ENCODE data around the gene WDR33.
A peak's percentile ranks its signal among the peaks of the same experiment; 100 is the strongest.

The WDR33 gene

DNA sequence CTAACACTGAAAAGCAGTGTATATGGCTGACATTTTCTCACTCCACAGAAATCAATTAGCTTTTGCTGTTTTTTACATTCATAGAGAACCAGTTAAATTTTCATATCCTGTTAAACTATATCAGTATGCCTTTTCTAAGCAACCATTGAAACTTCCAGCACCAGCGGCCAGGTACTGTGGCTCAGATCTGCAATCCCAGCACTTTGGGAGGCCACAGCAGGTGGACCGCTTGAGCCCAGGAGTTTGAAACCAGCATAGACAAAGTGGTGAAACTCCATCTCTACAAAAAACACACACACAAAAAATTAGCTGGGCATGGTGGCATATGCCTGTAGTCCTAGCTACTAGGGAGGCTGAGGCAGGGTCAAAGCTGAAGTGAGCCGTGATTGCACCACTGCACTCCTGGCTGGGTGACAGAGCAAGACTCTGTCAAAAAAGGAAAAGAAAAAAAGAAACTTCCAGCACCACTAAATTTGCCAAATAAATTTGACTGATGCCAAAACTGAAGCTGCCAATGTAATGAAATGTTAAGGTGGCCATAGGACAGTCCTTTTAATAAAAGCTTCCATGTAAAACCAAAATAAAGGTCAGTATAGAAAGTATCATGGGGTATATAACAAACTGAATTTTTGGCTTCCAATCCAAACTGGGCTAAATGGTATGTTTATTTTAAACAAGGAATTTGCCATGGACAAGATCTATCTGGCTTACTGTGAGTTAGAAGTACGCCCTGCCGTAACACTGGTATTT, 106.2 kb downstream of the WDR33 start:
- Histone ChIP-seq H3K9me3 (ENCODE audit: control insufficient read depth, low read length) (no peaks in the 10 kb centered on the region), H3K36me3 (ENCODE audit: control insufficient read depth, insufficient read depth, low read length) (no peaks in the 10 kb centered on the region), H3K27me3 (ENCODE audit: control insufficient read depth, insufficient read depth, low read length) (no peaks in the 10 kb centered on the region), H3K4me3 (ENCODE audit: low read length) (no peak overlapping the region), H3K4me1 (ENCODE audit: control insufficient read depth, insufficient read depth, low read length) (peaks cover 31% of the 10 kb centered on the region), H3K9ac (ENCODE audit: low read length) (no peak overlapping the region)

DNA sequence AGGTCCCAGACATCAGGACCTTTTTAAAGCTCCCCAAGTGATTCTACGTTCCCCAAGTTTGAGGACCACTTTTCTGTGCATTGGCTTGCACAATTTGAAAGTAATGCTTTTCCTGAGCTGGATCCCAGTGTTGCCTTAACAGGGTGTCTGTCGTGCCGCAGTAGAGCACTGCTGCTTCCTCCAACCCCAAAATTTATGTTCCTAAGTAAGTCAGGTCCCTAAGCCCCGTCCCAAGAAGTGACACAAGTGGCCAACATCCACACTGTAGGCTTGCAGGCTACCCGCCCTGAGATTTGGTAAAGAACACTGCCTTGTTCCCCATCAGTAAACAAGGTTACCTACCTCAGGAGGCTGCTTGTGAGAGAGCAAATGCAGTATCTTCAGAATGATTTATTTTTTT, 107.7 kb downstream of the WDR33 start:
- no peaks in the 10 kb centered on the region for H3K36me3 ChIP-seq (ENCODE audit: control insufficient read depth, insufficient read depth, low read length)
- no peak overlapping the region for H3K4me3 ChIP-seq (ENCODE audit: low read length)
- H3K9ac ChIP-seq (ENCODE audit: low read length) = no peak overlapping the region
- H3K27me3 ChIP-seq (ENCODE audit: control insufficient read depth, insufficient read depth, low read length) = no peaks in the 10 kb centered on the region
- H3K9me3 ChIP-seq (ENCODE audit: control insufficient read depth, low read length) = no peaks in the 10 kb centered on the region
- peaks cover 31% of the 10 kb centered on the region for H3K4me1 ChIP-seq (ENCODE audit: control insufficient read depth, insufficient read depth, low read length)

DNA sequence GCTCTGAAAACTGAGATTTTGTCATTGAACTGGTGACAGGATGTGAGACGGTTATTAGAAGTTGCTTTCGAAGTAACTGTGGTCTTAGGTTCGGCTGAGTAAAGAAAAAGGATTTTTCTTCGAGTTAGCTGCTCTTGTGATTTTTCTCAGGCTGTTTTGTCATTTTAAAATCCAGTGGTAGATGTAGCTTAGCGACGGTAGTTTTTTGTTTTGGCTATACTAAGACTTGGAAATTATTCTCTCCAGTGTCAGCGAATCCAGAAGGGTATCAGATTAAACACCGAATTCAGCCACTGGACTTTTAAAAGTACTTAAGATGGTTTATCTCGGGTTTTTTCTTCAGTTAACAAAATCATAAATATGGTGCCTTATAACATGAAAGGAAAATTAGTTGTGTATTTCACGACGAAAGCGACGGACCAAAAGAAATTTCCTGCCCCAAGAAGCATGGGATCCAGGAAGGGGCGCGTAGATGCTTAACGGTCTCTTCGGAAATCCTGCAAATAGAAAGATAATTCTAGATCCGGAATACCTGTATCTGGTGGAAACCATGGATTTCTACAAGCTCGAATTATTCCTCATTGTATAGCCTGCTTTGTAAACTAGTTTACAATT, 108.5 kb downstream of the WDR33 start:
- Histone ChIP-seq H3K27me3 (ENCODE audit: control insufficient read depth, insufficient read depth, low read length) (no peaks in the 10 kb centered on the region), H3K4me3 (ENCODE audit: low read length) (peak overlapping the region; percentile 38), H3K36me3 (ENCODE audit: control insufficient read depth, insufficient read depth, low read length) (no peaks in the 10 kb centered on the region), H3K9ac (ENCODE audit: low read length) (peak overlapping the region; percentile 50), H3K9me3 (ENCODE audit: control insufficient read depth, low read length) (no peaks in the 10 kb centered on the region), H3K4me1 (ENCODE audit: control insufficient read depth, insufficient read depth, low read length) (peaks cover 31% of the 10 kb centered on the region)

DNA sequence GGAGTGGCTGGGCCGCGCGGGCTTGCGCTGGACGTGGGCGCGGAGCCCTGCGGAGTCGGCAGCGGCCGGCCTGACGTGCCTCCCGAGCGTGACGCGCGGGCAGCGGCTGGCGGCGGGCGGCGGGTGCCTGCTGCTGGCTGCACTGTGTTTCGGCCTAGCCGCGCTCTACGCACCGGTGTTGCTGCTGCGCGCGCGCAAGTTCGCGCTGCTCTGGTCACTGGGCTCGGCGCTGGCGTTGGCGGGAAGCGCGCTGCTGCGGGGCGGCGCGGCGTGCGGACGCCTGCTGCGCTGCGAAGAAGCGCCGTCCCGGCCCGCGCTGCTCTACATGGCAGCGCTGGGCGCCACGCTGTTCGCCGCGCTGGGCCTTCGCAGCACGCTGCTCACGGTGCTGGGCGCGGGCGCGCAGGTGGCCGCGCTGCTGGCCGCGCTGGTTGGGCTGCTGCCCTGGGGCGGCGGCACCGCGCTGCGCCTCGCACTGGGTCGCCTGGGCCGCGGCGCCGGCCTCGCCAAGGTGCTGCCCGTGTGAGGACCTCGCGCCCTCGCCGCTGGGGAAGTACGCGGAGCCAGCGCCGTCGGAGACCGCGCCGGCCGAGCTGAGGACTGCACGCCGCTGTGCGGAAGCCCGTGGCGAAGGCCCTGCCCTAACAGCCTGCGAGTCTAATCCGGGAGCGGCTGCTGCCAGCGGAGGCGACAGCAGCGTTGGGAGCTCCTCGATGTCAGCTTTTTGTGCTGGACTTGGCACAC, 109.1 kb downstream of the WDR33 start:
- Histone ChIP-seq H3K27me3 (ENCODE audit: control insufficient read depth, insufficient read depth, low read length) (no peaks in the 10 kb centered on the region), H3K36me3 (ENCODE audit: control insufficient read depth, insufficient read depth, low read length) (no peaks in the 10 kb centered on the region), H3K9me3 (ENCODE audit: control insufficient read depth, low read length) (no peaks in the 10 kb centered on the region), H3K9ac (ENCODE audit: low read length) (peak overlapping the region; percentile 85), H3K4me1 (ENCODE audit: control insufficient read depth, insufficient read depth, low read length) (peaks cover 31% of the 10 kb centered on the region), H3K4me3 (ENCODE audit: low read length) (peak overlapping the region; percentile 38)

DNA sequence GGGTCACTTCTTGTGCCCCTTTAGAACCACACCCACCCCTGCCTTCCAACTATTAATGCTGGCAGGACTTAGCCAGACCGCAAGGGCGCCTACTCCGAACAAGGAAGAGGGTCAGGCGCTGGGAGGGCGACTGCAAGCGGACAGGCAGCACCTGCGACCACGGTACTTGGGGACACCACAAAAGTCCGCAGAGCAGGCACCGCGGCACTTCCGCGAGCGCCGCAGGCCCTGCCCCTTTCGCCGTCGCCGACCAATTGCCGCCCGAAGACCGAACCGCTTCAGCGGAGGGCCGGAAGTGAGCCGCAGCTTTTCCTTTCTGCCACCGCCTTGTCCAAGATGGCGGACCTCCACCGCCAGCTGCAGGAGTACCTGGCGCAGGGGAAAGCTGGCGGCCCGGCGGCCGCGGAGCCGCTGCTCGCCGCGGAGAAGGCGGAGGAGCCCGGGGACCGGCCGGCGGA, 109.7 kb downstream of the WDR33 start, which contains the start of gene SFT2D3:
TSS of gene SFT2D3 (plus strand) at position 305 of the 458 bp plus-strand sequence. CDS start at position 337, 32 bp downstream.
- Histone ChIP-seq H3K9me3 (ENCODE audit: control insufficient read depth, low read length) (no peaks in the 10 kb centered on the region), H3K36me3 (ENCODE audit: control insufficient read depth, insufficient read depth, low read length) (no peaks in the 10 kb centered on the region), H3K27me3 (ENCODE audit: control insufficient read depth, insufficient read depth, low read length) (no peaks in the 10 kb centered on the region), H3K4me3 (ENCODE audit: low read length) (peak within 1 kb of the TSS; percentile 68), H3K4me1 (ENCODE audit: control insufficient read depth, insufficient read depth, low read length) (peaks cover 31% of the 10 kb centered on the region), H3K9ac (ENCODE audit: low read length) (peak within 1 kb of the TSS; percentile 85)

DNA sequence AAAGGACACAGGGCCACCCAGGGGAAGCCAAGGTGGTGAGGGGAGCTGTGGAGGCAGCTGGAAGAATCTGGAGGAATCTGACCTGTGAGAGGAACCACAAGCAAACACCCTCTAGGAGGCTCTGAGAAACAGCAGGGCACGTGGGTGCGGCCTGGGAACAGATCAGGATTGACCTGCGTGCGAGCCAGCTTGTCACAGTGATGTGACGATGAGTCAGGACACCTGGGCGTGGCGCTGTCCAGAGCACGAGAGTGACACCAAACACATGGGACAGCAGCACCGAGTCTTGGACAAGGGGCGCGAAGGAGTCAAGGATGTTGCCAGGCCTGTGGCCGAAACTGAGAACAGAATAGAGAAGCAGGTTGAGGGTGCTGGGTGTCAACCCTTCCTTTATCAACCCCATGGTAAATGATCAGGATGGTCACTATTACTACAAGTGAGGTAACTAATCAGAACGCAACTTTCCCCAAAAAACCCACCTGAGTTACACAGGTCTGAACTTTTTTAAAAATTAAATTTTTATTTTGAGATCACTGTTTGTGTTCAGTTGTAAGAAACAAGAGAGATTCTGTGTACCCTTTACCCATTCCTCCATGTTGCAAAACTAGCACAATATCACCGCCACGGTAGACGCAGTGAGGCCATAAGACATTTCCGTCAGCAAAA, 110.3 kb downstream of the WDR33 start:
- peaks cover under 1% of the 10 kb centered on the region for H3K27me3 ChIP-seq (ENCODE audit: control insufficient read depth, insufficient read depth, low read length)
- peak overlapping the region; percentile 68 for H3K4me3 ChIP-seq (ENCODE audit: low read length)
- peaks cover 31% of the 10 kb centered on the region for H3K4me1 ChIP-seq (ENCODE audit: control insufficient read depth, insufficient read depth, low read length)
- H3K9ac ChIP-seq (ENCODE audit: low read length) = peak overlapping the region; percentile 85
- H3K36me3 ChIP-seq (ENCODE audit: control insufficient read depth, insufficient read depth, low read length) = no peaks in the 10 kb centered on the region
- no peaks in the 10 kb centered on the region for H3K9me3 ChIP-seq (ENCODE audit: control insufficient read depth, low read length)

DNA sequence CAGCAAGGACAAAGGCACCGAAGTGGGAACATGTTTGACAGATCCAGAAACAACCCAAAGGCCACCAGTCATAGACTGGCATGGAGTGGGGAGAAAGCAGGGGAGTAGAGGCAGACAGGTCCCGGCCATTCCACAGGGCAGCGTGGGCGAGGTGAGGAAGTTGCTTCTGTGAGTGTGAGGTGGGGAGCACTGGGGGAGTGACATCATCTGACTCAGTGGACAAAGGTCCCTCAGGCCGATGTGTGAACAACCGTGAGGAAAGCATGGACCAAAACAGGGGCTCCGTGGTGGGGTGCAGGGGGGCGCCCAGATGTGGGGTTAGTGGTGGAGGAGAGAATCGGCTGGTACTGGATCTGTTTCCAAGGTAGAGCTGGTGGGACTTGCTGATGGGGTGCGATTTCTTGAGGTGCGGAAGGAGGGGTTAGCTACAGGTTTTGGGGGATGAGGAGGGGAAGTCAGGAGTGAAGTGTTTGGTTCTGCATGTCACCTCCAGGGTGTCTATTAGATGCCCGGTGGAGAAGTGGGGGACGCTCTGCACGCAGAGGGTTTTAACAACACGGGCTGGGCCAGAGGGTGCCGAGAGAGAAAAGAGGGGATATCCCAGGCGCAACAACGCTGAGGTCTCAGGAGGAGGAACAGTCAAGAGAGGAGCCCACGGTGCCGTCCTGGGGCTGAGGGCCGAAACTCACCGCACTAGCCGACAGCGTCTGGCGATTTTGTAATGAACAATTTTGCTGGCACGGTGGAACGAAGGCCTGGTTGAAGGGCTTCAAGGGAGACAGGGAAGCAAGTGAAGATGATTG, 112.2 kb downstream of the WDR33 start:
- peaks cover 6% of the 10 kb centered on the region for H3K27me3 ChIP-seq (ENCODE audit: control insufficient read depth, insufficient read depth, low read length)
- peaks cover 28% of the 10 kb centered on the region for H3K4me1 ChIP-seq (ENCODE audit: control insufficient read depth, insufficient read depth, low read length)
- H3K9me3 ChIP-seq (ENCODE audit: control insufficient read depth, low read length) = no peaks in the 10 kb centered on the region
- no peaks in the 10 kb centered on the region for H3K36me3 ChIP-seq (ENCODE audit: control insufficient read depth, insufficient read depth, low read length)
- no peak overlapping the region for H3K9ac ChIP-seq (ENCODE audit: low read length)
- no peak overlapping the region for H3K4me3 ChIP-seq (ENCODE audit: low read length)

DNA sequence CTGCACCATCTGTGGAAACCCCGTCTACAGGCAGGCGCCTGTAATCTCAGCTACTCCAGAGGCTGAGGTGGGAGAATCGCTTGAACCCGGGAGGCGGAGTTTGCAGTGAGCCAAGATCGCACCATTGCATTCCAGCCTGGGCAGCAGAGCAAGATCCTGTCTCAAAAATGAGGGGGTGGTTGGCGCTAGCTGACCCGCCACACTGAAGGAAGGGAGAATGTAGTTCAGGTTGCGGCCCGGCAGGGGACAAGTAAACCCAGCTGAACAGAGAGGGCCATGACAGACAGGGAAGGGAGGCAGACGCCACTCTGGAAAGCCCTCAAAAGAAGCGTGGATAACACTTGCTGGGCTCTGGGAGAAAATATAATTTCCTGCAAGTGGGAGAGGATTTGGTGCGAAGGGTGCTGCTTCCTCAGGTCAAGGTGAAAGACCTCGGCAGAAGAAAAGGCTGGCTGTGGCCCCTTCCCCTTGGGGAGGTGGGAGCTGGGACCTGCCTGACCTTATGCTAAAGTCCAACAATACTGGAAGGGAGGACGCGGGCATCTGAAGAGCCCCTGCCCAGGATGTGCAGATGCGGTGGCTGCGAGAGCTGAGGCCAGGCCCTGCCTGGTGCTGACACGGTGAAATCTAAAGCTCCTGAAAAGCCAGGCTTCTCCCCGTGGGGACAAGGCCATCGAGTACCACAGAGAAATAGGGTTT, 113.3 kb downstream of the WDR33 start:
- Histone ChIP-seq H3K36me3 (ENCODE audit: control insufficient read depth, insufficient read depth, low read length) (no peaks in the 10 kb centered on the region), H3K4me3 (ENCODE audit: low read length) (no peak overlapping the region), H3K4me1 (ENCODE audit: control insufficient read depth, insufficient read depth, low read length) (peaks cover 19% of the 10 kb centered on the region), H3K9me3 (ENCODE audit: control insufficient read depth, low read length) (no peaks in the 10 kb centered on the region), H3K27me3 (ENCODE audit: control insufficient read depth, insufficient read depth, low read length) (peaks cover 6% of the 10 kb centered on the region), H3K9ac (ENCODE audit: low read length) (no peak overlapping the region)

DNA sequence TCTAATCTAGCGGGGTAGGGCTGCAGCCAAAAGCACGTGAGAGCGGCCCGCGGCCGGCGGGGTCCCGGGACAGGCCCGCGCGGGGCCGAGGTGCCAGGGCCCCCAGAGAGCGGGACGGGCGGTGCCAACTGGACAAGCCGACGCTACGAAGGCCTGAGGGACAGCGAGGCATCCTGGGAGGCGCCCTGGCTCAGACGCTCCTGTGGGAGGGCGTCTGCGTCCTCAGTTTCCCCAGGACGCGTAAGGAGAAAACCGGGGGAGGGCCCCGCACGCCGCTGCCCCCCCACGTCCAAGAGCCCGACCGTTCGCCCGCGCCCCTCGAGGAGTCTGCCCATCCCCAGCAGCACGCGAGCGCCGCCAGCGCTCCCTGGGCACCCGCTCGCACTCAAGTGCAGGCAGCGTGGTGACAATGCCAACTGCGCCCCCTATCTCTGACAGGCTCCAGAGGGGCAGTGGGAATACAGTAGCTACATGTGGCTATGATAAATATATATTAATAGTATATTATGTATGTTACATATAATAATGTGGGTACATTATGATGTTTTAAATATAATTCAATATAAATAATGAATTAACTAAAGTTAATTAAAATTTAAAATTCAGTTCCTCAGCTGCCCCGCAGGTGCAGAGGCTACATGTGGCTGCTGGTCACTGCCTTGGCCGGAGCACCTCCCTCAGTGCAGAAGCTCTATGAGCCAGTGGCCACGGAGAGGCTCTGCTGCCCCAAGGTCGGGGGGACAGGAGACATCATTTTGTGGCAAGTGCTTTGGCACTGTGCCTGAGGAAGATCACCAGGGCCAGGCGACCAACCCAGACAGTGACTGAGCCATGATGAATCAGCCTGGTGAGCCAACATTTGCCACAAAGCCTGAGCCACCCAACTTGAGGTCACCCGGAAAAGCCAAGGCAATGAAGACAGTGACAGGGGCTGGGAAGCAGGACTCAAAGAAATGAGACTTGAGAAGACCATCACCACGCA, 115.2 kb downstream of the WDR33 start:
- H3K4me1 ChIP-seq (ENCODE audit: control insufficient read depth, insufficient read depth, low read length) = peaks cover 11% of the 10 kb centered on the region
- peaks cover 6% of the 10 kb centered on the region for H3K27me3 ChIP-seq (ENCODE audit: control insufficient read depth, insufficient read depth, low read length)
- H3K4me3 ChIP-seq (ENCODE audit: low read length) = no peak overlapping the region
- H3K9ac ChIP-seq (ENCODE audit: low read length) = no peak overlapping the region
- no peaks in the 10 kb centered on the region for H3K9me3 ChIP-seq (ENCODE audit: control insufficient read depth, low read length)
- H3K36me3 ChIP-seq (ENCODE audit: control insufficient read depth, insufficient read depth, low read length) = no peaks in the 10 kb centered on the region

DNA sequence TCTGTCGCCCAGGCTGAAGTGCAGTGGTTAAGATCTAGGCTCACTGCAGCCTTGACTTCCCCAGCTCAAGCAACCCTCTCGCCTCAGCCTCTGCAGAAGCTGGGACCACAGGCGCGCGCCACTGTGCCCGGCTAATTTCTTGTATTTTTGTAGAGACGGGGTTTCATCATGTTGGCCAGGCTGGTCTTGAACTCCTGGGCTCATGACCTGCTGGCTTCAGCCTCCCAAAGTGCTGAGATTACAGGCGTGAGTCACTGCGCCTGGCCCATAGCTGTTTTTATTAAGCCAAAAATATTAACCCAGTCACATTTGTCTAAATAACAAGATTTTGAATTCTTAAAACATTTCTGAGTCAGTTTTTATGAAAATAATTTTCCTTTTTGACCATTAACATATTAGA, 116.0 kb downstream of the WDR33 start:
- H3K27me3 ChIP-seq (ENCODE audit: control insufficient read depth, insufficient read depth, low read length) = peaks cover 6% of the 10 kb centered on the region
- peaks cover 5% of the 10 kb centered on the region for H3K4me1 ChIP-seq (ENCODE audit: control insufficient read depth, insufficient read depth, low read length)
- no peak overlapping the region for H3K9ac ChIP-seq (ENCODE audit: low read length)
- H3K9me3 ChIP-seq (ENCODE audit: control insufficient read depth, low read length) = no peaks in the 10 kb centered on the region
- no peaks in the 10 kb centered on the region for H3K36me3 ChIP-seq (ENCODE audit: control insufficient read depth, insufficient read depth, low read length)
- H3K4me3 ChIP-seq (ENCODE audit: low read length) = no peak overlapping the region
